Activated naive CD8-positive, alpha-beta T cell treated with anti-CD3 and anti-CD28 coated beads, Interleukin-2, amount 50 U/mL, for 24 hours (primary cell): ENCODE measurements around the gene ZNF786.
"Not testable (repeated sequence)": the region's sequence is repeated elsewhere in the genome, so short reads cannot be mapped to it uniquely, and the experiment has no call there.

Experiments
- ATAC-seq: fragments of 150-1000 bp; cut with Tn5 transposase; one replicate; pipeline ENCODE4 v1.10.0; 2021
- DNase-seq: peaks from one replicate; pipeline ENCODE4 v3.0.0; 2021
- H3K27ac Mint-ChIP-seq: one replicate; pipeline ENCODE4 v1.8.0; 2021; ENCODE audit warnings: mild to moderate bottlenecking, mixed read lengths
- H3K27me3 Mint-ChIP-seq: one replicate; pipeline ENCODE4 v1.8.0; 2021; ENCODE audit warnings: mixed read lengths
- H3K36me3 Mint-ChIP-seq: one replicate; pipeline ENCODE4 v1.8.0; 2021; ENCODE audit warnings: low read depth, mixed read lengths
- H3K4me1 Mint-ChIP-seq: one replicate; pipeline ENCODE4 v1.8.0; 2021; ENCODE audit warnings: mixed read lengths
- H3K4me3 Mint-ChIP-seq: one replicate; pipeline ENCODE4 v1.8.0; 2021; ENCODE audit warnings: mild to moderate bottlenecking, moderate library complexity, mixed read lengths
- H3K9me3 Mint-ChIP-seq: one replicate; pipeline ENCODE4 v1.8.0; 2021; ENCODE audit warnings: mixed read lengths

The ZNF786 gene

DNA sequence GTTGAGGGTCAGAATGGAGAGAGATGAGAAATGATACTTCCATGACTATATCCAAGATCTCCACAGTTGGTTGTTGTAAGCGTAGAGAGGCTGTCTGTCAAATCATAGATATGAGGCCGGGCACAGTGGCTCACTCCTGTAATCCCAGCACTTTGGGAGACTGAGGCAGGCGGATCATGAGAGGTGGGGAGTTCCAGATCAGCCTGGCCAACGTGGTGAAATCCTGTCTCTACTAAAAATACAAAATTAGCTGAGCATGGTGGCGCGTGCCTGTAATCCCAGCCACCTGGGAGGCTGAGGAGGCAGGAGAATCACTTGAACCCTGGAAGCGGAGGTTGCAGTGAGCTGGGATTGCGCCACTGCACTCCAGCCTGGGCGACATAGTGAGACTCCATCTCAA is 60.1 kb downstream of the ZNF786 start:
- ATAC-seq, H3K36me3 Mint-ChIP-seq, H3K9me3 Mint-ChIP-seq, H3K27ac Mint-ChIP-seq, DNase-seq, H3K4me3 Mint-ChIP-seq, H3K27me3 Mint-ChIP-seq: not testable (repeated sequence)
- H3K4me1 Mint-ChIP-seq, result peaks cover 29% of the 10 kb centered on the region

- Mint-ChIP-seq H3K36me3 (peaks cover 16% of the 10 kb centered on the region), H3K9me3 (no peaks in the 10 kb centered on the region), H3K27me3 (peaks cover 2% of the 10 kb centered on the region), H3K27ac (peak within 1 kb of the TSS; percentile 87), H3K4me3 (peak within 1 kb of the TSS; percentile 92), H3K4me1 (peaks cover 38% of the 10 kb centered on the region)
- ATAC-seq (peak; percentile 96), DNase-seq (peak; percentile 100)
Measured at GRCh38 chr7:149028346-149029109, 62.0 kb downstream of the ZNF786 start, which contains the start of gene PDIA4. Gene PDIA4, minus strand, starts transcription at chr7:149028505. Its CDS starts 97 bp downstream, at chr7:149028408.

GRCh38 chr7:149027611-149028345 is 62.7 kb downstream of the ZNF786 start:
- Mint-ChIP-seq H3K36me3 (peaks cover 17% of the 10 kb centered on the region), H3K9me3 (no peaks in the 10 kb centered on the region), H3K4me1 (peaks cover 42% of the 10 kb centered on the region), H3K4me3 (peak overlapping the region; percentile 92), H3K27ac (peak overlapping the region; percentile 87), H3K27me3 (peaks cover 2% of the 10 kb centered on the region)
- ATAC-seq, result no peak
- DNase-seq, result no peak

GRCh38 chr7:149027055-149027454 is 63.5 kb downstream of the ZNF786 start:
- DNase-seq, result no peak
- peaks cover 18% of the 10 kb centered on the region for H3K36me3 Mint-ChIP-seq

DNA sequence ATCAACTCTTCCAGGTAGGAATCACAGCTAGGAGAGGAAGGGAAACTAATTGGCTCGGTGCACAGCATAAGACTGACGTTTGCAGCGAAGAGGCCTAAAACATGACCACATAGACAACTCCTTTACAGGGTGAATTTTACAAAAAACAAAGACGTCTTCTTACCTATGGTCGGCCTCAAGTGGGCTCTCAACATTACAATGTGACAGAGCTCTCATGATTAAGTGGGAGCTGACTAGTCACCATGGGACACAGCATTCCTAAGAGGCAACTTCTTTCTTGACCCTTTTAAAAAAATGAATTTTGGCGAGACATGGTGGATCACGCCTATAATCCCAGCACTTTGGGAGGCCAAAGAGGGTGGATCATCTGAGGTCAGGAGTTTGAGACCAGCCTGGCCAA is 66.9 kb downstream of the ZNF786 start:
- Mint-ChIP-seq H3K4me1 (peaks cover 44% of the 10 kb centered on the region), H3K36me3 (peaks cover 39% of the 10 kb centered on the region), H3K27me3 (peaks cover 2% of the 10 kb centered on the region), H3K4me3 (no peak overlapping the region), H3K27ac (no peak overlapping the region), H3K9me3 (no peaks in the 10 kb centered on the region)
- ATAC-seq (no peak), DNase-seq (no peak)

More at GRCh38 chr7:149027055-149027454, 63.5 kb downstream of the ZNF786 start:
- Mint-ChIP-seq H3K27me3 (peaks cover 2% of the 10 kb centered on the region), H3K4me3 (peak overlapping the region; percentile 92), H3K27ac (peak overlapping the region; percentile 87), H3K9me3 (no peaks in the 10 kb centered on the region), H3K4me1 (peaks cover 44% of the 10 kb centered on the region)
- ATAC-seq, result no peak

DNA sequence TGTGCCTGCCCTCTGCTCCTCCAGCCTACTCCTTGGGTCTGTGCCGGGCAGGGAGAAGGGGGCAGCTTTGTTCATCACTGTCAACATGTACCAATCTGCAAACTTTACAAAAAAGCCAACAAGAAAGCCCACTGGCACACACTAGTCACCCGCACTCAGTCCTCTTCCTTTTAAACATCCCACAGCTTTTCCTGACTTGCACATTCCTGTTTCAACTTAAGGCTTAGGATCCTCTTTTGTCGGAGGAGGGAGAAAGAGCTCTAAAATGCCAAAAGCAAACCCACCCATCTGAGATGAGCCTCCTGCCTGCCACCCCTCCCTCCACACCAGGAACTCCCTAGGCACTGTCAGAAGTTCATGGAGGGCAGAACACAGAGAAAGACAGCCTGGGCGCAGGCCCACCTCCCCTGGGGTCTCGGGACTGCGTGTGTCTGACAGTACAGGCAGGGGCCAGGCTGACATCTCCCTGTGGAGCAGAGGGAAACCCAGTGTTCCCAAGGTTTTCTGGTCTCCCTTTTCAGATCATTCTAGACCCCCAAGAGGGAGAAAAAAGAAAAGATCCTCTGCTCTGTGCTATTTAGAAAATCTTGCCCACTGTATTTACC is 67.7 kb downstream of the ZNF786 start:
- no peak overlapping the region for H3K27ac Mint-ChIP-seq
- no peak for ATAC-seq
- DNase-seq, result no peak
- no peaks in the 10 kb centered on the region for H3K9me3 Mint-ChIP-seq
- no peak overlapping the region for H3K4me3 Mint-ChIP-seq
- no peaks in the 10 kb centered on the region for H3K27me3 Mint-ChIP-seq
- H3K4me1 Mint-ChIP-seq, result peaks cover 42% of the 10 kb centered on the region
- peaks cover 39% of the 10 kb centered on the region for H3K36me3 Mint-ChIP-seq

DNA sequence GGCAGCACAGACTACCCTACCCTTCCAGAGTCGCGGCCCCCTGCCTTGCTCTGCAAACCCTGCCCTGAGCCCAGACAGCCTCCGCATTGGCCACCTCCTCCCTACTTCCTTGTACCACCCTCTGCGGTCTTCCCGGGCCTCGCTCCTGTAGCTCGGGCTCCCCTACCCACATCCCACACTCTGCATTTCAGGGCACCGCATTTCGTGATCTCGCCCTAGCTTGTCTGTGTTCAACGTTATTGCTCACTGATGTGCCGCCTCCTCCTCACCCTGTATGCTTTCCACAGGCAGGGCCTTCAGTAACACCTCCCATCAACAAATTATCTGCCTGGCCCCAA is 68.8 kb downstream of the ZNF786 start:
- Mint-ChIP-seq H3K9me3 (no peaks in the 10 kb centered on the region), H3K36me3 (peaks cover 41% of the 10 kb centered on the region), H3K27ac (peak overlapping the region; percentile 62), H3K4me1 (peaks cover 36% of the 10 kb centered on the region), H3K4me3 (no peak overlapping the region), H3K27me3 (no peaks in the 10 kb centered on the region)
- DNase-seq, result no peak
- ATAC-seq, result peak; percentile 31

GRCh38 chr7:149020483-149020882 is 70.0 kb downstream of the ZNF786 start:
- DNase-seq, result no peak
- H3K4me1 Mint-ChIP-seq, result peaks cover 24% of the 10 kb centered on the region
- no peak overlapping the region for H3K4me3 Mint-ChIP-seq
- H3K27ac Mint-ChIP-seq, result peak overlapping the region; percentile 57
- H3K27me3 Mint-ChIP-seq, result no peaks in the 10 kb centered on the region
- H3K9me3 Mint-ChIP-seq, result no peaks in the 10 kb centered on the region
- no peak for ATAC-seq
- peaks cover 41% of the 10 kb centered on the region for H3K36me3 Mint-ChIP-seq
